Endothelial cell of umbilical vein (primary cell): ENCODE measurements around the gene ERGIC1.

ENCODE experiments used
- EZH2 ChIP-seq: IDR thresholded peaks from 2 replicates; pipeline ENCODE4 v1.6.1; 2012; ENCODE audit warnings: borderline replicate concordance, low read depth, mild to moderate bottlenecking, moderate library complexity, low read length, inconsistent platforms; ENCODE audit not compliant: severe bottlenecking
- FOS ChIP-seq: IDR thresholded peaks from 2 replicates; pipeline ENCODE4 v1.6.1; 2011; ENCODE audit warnings: mild to moderate bottlenecking, low read length, moderate library complexity, borderline replicate concordance; ENCODE audit not compliant: insufficient read depth
- MYC ChIP-seq: IDR thresholded peaks from one replicate; pipeline ENCODE4 v1.6.1; 2011; ENCODE audit warnings: mild to moderate bottlenecking, low read depth, low read length
- POLR2A ChIP-seq: IDR thresholded peaks from 2 replicates; pipeline ENCODE4 v1.6.1; 2012; ENCODE audit warnings: low read depth, mild to moderate bottlenecking, control low read depth, low read length
- POLR2AphosphoS5 ChIP-seq: IDR thresholded peaks from 2 replicates; pipeline ENCODE4 v1.6.1; 2012; ENCODE audit warnings: low read depth, mild to moderate bottlenecking, control low read depth, low read length, moderate library complexity; ENCODE audit not compliant: insufficient read depth
- TF ChIP-seq, protein P1 (sequence below), 2 donors: IDR thresholded peaks; 1 replicate in 1 of 2; 2 replicates in 1 of 2; pipeline ENCODE4 v1.5.1; 2011; ENCODE audit warnings: low read length in 2 of 2, mild to moderate bottlenecking in 2 of 2, moderate library complexity in 2 of 2, control low read depth in 1 of 2, inconsistent platforms in 1 of 2, low read depth in 1 of 2; ENCODE audit not compliant: insufficient read depth in 1 of 2; ENCODE audit errors: extremely low read depth in 1 of 2

DNA sequence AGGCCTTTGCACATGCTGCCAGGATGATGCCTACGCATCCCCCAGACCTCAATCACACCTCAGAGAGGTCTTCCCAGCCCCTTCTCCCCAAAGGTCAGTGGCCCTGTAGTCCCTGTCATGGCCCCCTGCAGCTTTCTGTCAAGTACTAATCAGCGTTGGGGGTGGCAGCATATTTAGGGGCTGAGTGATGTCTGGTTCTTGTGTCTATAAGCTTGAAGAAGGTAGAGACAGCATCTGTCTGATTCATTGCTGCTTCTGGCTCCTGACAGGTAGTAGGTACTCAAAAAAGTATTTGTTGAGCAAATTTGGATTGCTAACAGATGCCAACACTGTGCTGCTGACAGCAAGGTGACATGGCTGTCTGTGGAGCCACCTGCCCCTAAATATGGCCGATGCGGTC is 73.6 kb downstream of the ERGIC1 start:
- TF ChIP-seq, protein P1, sequence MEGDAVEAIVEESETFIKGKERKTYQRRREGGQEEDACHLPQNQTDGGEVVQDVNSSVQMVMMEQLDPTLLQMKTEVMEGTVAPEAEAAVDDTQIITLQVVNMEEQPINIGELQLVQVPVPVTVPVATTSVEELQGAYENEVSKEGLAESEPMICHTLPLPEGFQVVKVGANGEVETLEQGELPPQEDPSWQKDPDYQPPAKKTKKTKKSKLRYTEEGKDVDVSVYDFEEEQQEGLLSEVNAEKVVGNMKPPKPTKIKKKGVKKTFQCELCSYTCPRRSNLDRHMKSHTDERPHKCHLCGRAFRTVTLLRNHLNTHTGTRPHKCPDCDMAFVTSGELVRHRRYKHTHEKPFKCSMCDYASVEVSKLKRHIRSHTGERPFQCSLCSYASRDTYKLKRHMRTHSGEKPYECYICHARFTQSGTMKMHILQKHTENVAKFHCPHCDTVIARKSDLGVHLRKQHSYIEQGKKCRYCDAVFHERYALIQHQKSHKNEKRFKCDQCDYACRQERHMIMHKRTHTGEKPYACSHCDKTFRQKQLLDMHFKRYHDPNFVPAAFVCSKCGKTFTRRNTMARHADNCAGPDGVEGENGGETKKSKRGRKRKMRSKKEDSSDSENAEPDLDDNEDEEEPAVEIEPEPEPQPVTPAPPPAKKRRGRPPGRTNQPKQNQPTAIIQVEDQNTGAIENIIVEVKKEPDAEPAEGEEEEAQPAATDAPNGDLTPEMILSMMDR (IDR thresholded peaks at IDR 0.05; ENCODE audit: extremely low read depth in 1 of 2, insufficient read depth in 1 of 2, low read depth in 1 of 2, low read length in 2 of 2) = no peak
- no peak for TF ChIP-seq EZH2
- no peak for TF ChIP-seq FOS
- TF ChIP-seq POLR2AphosphoS5 = no peak
- TF ChIP-seq MYC = no peak
- no peak for TF ChIP-seq POLR2A
